ENCODE measurements around the gene UNC79.

UNC79 gene

GRCh38 chr14:93655078-93655750 lies 224.5 kb downstream of the UNC79 start:
- in situ Hi-C loops (cut with MboI; ENCODE audit: low sequenced_read_pairs), result no loop called here

- in situ Hi-C loops (cut with MboI; ENCODE audit: low sequenced_read_pairs), result no loop called here
Observed at GRCh38 chr14:93657875-93658274, 227.1 kb downstream of the UNC79 start.

GRCh38 chr14:93663317-93663716 lies 232.6 kb downstream of the UNC79 start:
- in situ Hi-C loops (cut with MboI; ENCODE audit: low sequenced_read_pairs), result no loop called here

DNA sequence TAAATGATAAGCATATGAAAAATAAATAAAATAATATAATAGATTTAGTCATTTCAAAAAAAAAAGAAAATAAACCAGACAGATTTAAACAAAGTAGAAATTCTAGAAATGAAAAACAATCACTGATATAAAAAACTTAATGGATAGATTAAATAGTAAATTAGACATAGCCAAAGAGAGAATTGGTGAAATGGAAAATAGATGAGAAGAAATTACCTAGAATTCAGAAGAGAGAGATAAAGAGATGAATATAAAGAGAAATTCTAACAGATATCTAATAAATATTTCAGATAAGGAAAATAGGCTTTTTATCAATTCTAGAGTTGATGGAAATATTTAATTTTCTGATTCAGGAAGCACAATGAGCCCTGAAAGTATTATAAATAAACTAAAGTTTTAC lies 234.4 kb downstream of the UNC79 start:
- in situ Hi-C loops (cut with MboI; ENCODE audit: low sequenced_read_pairs), result no loop called here

GRCh38 chr14:93669632-93670031 lies 238.9 kb downstream of the UNC79 start:
- in situ Hi-C loops (cut with MboI; ENCODE audit: low sequenced_read_pairs), result no loop called here

GRCh38 chr14:93674343-93674742 lies 243.6 kb downstream of the UNC79 start:
- in situ Hi-C loops (cut with MboI; ENCODE audit: low sequenced_read_pairs), result no loop called here

- in situ Hi-C loops (cut with MboI; ENCODE audit: low sequenced_read_pairs), result no loop called here
Observed at GRCh38 chr14:93675651-93676050, 244.9 kb downstream of the UNC79 start.

DNA sequence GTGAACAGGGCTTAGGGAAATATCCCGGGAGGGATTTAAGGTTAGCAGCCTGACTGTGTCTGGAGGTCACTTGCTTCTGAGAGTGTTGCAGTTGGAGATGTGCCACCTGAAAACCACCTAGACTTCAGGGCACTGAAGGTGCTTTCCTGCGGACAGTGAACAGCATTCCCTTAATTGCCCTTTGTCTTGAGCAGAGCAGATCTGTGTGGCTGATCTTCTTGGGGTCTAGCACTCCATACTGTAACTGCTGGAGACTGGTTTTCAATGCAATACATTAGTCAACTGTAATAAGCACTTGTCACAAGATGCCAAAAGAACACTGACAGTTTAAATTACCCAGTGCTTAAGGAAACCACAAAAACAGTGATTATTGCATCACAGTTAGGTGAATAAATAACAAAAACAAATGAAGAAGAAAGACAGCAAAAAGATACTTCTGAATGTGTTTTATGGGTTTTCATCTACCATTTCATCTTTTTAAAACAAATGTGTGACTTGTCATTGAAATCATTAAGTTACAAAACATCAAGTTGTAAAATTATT lies 245.7 kb downstream of the UNC79 start:
- in situ Hi-C loops (cut with MboI; ENCODE audit: low sequenced_read_pairs), result no loop called here

- in situ Hi-C loops (cut with MboI; ENCODE audit: low sequenced_read_pairs), result no loop called here
Observed at GRCh38 chr14:93682459-93682858, 251.7 kb downstream of the UNC79 start.

DNA sequence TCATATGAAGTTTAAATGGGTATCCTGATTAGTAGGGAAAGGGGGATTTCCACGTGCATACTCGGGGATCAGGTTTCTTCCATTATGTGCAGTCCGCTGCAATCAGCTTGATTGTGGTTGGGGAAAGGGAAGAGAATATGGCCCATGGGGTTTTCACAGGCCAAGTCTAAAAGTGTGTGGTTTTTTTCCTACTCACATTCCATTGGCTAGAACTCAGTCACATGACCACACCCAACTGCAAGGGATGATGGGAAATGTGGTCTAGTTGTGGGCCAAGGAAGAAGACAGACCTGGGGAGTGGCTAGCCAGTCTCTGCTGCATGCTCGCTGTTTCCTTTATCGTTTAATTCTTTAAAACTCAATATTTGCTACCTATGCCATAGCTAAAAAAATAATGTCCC lies 252.5 kb downstream of the UNC79 start:
- in situ Hi-C loops (cut with MboI; ENCODE audit: low sequenced_read_pairs), result no loop called here

GRCh38 chr14:93685121-93685895 lies 254.6 kb downstream of the UNC79 start:
- in situ Hi-C loops (cut with MboI; ENCODE audit: low sequenced_read_pairs), result no loop called here

GRCh38 chr14:93686268-93686667 lies 255.5 kb downstream of the UNC79 start:
- in situ Hi-C loops (cut with MboI; ENCODE audit: low sequenced_read_pairs), result no loop called here

GRCh38 chr14:93688239-93688666 lies 257.5 kb downstream of the UNC79 start:
- in situ Hi-C loops (cut with MboI; ENCODE audit: low sequenced_read_pairs), result no loop called here

DNA sequence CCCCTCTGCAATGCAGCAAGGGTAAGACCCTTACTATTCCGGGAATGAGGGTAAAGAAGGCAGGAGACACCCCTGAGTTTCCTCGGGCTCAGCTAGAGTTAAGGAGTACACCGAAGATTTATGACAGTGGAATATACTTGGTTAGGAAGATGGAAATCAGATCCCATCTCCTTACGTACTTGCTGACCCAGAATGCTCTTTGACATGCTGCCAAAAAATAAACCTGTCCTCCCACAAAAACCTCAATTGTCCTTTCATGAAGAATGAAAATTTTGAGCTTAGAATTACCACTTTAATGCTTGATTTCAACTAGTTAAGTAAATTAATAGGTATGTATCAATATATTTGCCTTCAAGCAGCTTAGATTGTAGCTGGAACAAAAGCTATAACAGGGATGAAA lies 258.1 kb downstream of the UNC79 start:
- in situ Hi-C loops (cut with MboI; ENCODE audit: low sequenced_read_pairs), result no loop called here

GRCh38 chr14:93690146-93690545 lies 259.4 kb downstream of the UNC79 start:
- in situ Hi-C loops (cut with MboI; ENCODE audit: low sequenced_read_pairs), result no loop called here

GRCh38 chr14:93691042-93691780 lies 260.5 kb downstream of the UNC79 start:
- in situ Hi-C loops (cut with MboI; ENCODE audit: low sequenced_read_pairs), result no loop called here

GRCh38 chr14:93693914-93694313 lies 263.2 kb downstream of the UNC79 start:
- in situ Hi-C loops (cut with MboI; ENCODE audit: low sequenced_read_pairs), result no loop called here

GRCh38 chr14:93700928-93701327 lies 270.2 kb downstream of the UNC79 start:
- in situ Hi-C loops (cut with MboI; ENCODE audit: low sequenced_read_pairs), result no loop called here

- in situ Hi-C loops (cut with MboI; ENCODE audit: low sequenced_read_pairs), result no loop called here
Observed at GRCh38 chr14:93701562-93701961, 270.8 kb downstream of the UNC79 start.

DNA sequence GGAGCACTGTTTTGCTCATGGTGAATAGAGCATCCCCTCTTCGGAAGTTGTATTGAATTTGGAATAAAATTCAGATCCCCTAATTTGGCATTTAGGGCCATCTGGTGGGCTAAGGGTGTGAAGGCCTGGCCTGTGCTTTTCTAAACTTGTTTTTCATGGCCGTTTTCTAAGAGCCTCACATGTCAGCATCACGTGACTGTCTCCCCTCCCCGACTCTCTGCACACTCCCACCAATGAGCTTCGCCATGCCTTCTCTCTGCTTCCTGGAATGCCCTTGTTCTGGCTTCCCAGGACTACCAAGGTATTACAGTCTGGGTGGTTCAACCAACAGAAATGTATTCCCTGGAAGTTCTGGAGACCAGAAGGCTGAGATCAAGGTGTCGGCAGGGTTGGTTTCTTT lies 272.2 kb downstream of the UNC79 start:
- in situ Hi-C loops (cut with MboI; ENCODE audit: low sequenced_read_pairs), result no loop called here

- in situ Hi-C loops (cut with MboI; ENCODE audit: low sequenced_read_pairs), result no loop called here
Observed at GRCh38 chr14:93703941-93704340, 273.2 kb downstream of the UNC79 start.

Measured in HL-60/S4 treated with retinoic acid at 250 ng/mL for 4 days and 3 days (cell line).